ENCODE measurements around the gene TBC1D30.

Gene TBC1D30

GRCh38 chr12:64860446-64860998, 36.1 kb downstream of the TBC1D30 start:
- no peak for DNase-seq (ENCODE audit: low spot score)

GRCh38 chr12:64864319-64864718, 39.9 kb downstream of the TBC1D30 start:
- no peak for DNase-seq (ENCODE audit: low spot score)

GRCh38 chr12:64875186-64875585, 50.7 kb downstream of the TBC1D30 start:
- DNase-seq (ENCODE audit: low spot score), result no peak

- no peak for DNase-seq (ENCODE audit: low spot score)
Measured at GRCh38 chr12:64876388-64877071, 52.1 kb downstream of the TBC1D30 start.

- DNase-seq (ENCODE audit: low spot score), result no peak
Measured at GRCh38 chr12:64877363-64878004, 53.0 kb downstream of the TBC1D30 start.

- DNase-seq (ENCODE audit: low spot score), result no peak
Measured at GRCh38 chr12:64882687-64883086, 58.2 kb downstream of the TBC1D30 start.

GRCh38 chr12:64883264-64884163, 59.1 kb downstream of the TBC1D30 start:
- DNase-seq (ENCODE audit: low spot score), result peak; percentile 6

GRCh38 chr12:64884164-64884542, 59.7 kb downstream of the TBC1D30 start:
- DNase-seq (ENCODE audit: low spot score), result no peak

- DNase-seq (ENCODE audit: low spot score), result no peak
Measured at GRCh38 chr12:64884728-64885127, 60.3 kb downstream of the TBC1D30 start.

- no peak for DNase-seq (ENCODE audit: low spot score)
Measured at GRCh38 chr12:64889434-64890216, 65.2 kb downstream of the TBC1D30 start.

GRCh38 chr12:64890873-64891468, 66.5 kb downstream of the TBC1D30 start:
- peak; percentile 65 for DNase-seq (ENCODE audit: low spot score)

GRCh38 chr12:64891629-64892028, 67.2 kb downstream of the TBC1D30 start:
- no peak for DNase-seq (ENCODE audit: low spot score)

- DNase-seq (ENCODE audit: low spot score), result no peak
Measured at GRCh38 chr12:64892561-64892960, 68.1 kb downstream of the TBC1D30 start.

- DNase-seq (ENCODE audit: low spot score), result no peak
Measured at GRCh38 chr12:64893961-64894360, 69.5 kb downstream of the TBC1D30 start.

GRCh38 chr12:64894827-64895475, 70.5 kb downstream of the TBC1D30 start:
- no peak for DNase-seq (ENCODE audit: low spot score)

GRCh38 chr12:64895526-64895925, 71.1 kb downstream of the TBC1D30 start:
- no peak for DNase-seq (ENCODE audit: low spot score)

GRCh38 chr12:64900540-64900939, 76.1 kb downstream of the TBC1D30 start:
- DNase-seq (ENCODE audit: low spot score), result no peak

GRCh38 chr12:64903479-64904152, 79.2 kb downstream of the TBC1D30 start:
- no peak for DNase-seq (ENCODE audit: low spot score)

- DNase-seq (ENCODE audit: low spot score), result no peak
Measured at GRCh38 chr12:64907097-64907496, 82.7 kb downstream of the TBC1D30 start.

GRCh38 chr12:64909124-64909523, 84.7 kb downstream of the TBC1D30 start:
- no peak for DNase-seq (ENCODE audit: low spot score)

Measured in SW480 (cell line).